Measurements from ENCODE around the gene RGS1. TPM values are rescaled to one million over a fixed set of nuclear protein-coding genes. Genes with fewer than 3 reads are reported as not detected.

Gene RGS1
- total and polyA plus RNA-seq, 3 donors from 2014 or later, result 3.9 to 69.5 (median 17.2) TPM

- TF ChIP-seq, protein P1, sequence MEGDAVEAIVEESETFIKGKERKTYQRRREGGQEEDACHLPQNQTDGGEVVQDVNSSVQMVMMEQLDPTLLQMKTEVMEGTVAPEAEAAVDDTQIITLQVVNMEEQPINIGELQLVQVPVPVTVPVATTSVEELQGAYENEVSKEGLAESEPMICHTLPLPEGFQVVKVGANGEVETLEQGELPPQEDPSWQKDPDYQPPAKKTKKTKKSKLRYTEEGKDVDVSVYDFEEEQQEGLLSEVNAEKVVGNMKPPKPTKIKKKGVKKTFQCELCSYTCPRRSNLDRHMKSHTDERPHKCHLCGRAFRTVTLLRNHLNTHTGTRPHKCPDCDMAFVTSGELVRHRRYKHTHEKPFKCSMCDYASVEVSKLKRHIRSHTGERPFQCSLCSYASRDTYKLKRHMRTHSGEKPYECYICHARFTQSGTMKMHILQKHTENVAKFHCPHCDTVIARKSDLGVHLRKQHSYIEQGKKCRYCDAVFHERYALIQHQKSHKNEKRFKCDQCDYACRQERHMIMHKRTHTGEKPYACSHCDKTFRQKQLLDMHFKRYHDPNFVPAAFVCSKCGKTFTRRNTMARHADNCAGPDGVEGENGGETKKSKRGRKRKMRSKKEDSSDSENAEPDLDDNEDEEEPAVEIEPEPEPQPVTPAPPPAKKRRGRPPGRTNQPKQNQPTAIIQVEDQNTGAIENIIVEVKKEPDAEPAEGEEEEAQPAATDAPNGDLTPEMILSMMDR (IDR thresholded peaks at IDR 0.05), result no peak
- TF ChIP-seq POLR2A (IDR thresholded peaks at IDR 0.05), result no peak
- no peak for DNase-seq
- intact Hi-C loops (cut with DNase I; ENCODE audit: low total_unique reads), result no loop called here
These were observed 28.9 kb upstream of the RGS1 start for GRCh38 chr1:192546596-192547190.

DNA sequence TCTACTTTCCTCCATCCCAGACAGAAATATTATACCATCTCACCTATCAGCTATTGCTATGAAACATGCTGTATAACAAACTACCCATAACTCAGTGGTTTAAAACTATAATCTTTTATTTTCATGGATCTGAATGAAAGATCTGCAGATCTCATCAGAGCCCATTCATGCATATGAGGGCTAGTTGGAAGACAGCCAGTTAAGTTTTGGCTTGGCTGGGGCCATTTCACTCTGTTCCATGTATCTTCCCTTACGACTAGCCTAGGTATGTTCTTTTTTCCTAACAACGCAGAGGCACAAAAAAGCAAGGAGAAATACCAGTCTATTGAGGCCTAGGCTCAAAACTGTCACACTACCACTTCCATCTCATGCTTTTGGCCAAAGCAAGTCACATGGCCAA is 28.1 kb upstream of the RGS1 start:
- H3K4me1 ChIP-seq, result no peaks in the 10 kb centered on the region
- H3K27ac ChIP-seq, result no peak overlapping the region
- DNase-seq, result no peak
- intact Hi-C loops (cut with DNase I; ENCODE audit: low total_unique reads), result no loop called here
- H3K9me3 ChIP-seq, result no peaks in the 10 kb centered on the region
- 81 to 96% methylated on average over 2 of the region's 2 CpGs for WGBS, 2 donors
- no peak overlapping the region for H3K4me3 ChIP-seq
- TF ChIP-seq, protein P1 (IDR thresholded peaks at IDR 0.05), result no peak
- no peak for TF ChIP-seq POLR2A (IDR thresholded peaks at IDR 0.05)
- H3K36me3 ChIP-seq (ENCODE audit: low read depth, missing control alignments), result no peaks in the 10 kb centered on the region
- no peaks in the 10 kb centered on the region for H3K27me3 ChIP-seq

More at GRCh38 chr1:192546596-192547190, 28.9 kb upstream of the RGS1 start:
- H3K4me1 ChIP-seq, result no peaks in the 10 kb centered on the region
- no peaks in the 10 kb centered on the region for H3K9me3 ChIP-seq
- 58 to 69% methylated on average over 7 of the region's 7 CpGs for WGBS, 2 donors
- H3K27me3 ChIP-seq, result no peaks in the 10 kb centered on the region
- H3K36me3 ChIP-seq (ENCODE audit: low read depth, missing control alignments), result no peaks in the 10 kb centered on the region
- no peak overlapping the region for H3K4me3 ChIP-seq
- H3K27ac ChIP-seq, result no peak overlapping the region

DNA sequence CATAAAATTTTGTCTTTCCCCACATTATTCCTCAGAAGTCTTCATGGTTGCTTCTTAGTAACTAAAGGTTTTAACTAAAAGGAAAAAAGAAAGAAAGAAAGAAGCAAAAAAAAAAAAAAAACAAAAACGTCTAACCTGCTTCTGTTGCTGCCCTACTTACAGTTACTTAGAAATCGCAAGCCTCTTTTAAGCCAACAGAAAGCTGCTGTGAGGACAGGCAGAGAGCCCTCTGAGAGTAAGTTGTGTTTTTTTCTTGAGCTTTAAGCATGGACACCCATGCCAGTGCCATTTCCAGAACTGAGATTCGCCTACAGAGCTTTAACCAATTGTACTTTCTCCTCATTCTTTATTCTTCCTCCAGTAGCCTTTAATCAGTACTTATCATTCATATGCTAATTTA is 25.6 kb upstream of the RGS1 start:
- no peak for DNase-seq
- Histone ChIP-seq H3K4me1 (no peaks in the 10 kb centered on the region), H3K27ac (no peak overlapping the region), H3K36me3 (ENCODE audit: low read depth, missing control alignments) (no peaks in the 10 kb centered on the region), H3K27me3 (no peaks in the 10 kb centered on the region), H3K4me3 (no peak overlapping the region), H3K9me3 (no peaks in the 10 kb centered on the region)
- TF ChIP-seq, protein P1 (IDR thresholded peaks at IDR 0.05), result no peak
- no peak for TF ChIP-seq POLR2A (IDR thresholded peaks at IDR 0.05)
- 79 to 84% methylated on average over 3 of the region's 3 CpGs for WGBS, 2 donors
- intact Hi-C loops (cut with DNase I; ENCODE audit: low total_unique reads), result no loop called here

DNA sequence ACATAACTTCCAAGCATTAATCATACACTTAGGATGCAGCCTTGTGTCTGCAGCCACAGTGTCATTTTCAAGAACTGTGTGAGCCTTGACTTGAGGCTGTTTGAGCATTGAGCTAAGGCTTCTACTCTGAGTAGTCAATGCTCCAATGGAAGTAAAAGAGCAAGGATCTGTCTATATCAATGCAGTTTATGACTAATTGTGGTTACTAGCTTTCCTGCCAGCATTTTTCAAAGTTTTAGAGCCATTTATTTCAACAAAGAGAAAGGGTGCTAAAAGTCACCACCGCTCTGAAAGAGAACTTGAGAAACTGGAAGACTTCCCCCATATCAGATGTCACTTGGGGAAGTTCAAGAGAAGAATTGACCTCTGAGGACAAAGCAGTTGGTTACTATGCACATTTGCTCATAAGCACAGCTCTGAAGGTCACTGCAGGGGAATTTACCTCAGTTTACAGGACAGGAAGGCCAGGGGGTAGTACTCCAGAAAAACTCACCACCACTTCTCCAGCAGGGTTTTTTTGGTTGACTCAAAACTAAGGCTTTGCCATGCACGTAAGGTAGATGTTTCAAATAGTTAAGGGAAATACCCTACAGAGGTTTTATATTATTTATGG is 24.5 kb upstream of the RGS1 start:
- no peaks in the 10 kb centered on the region for H3K36me3 ChIP-seq (ENCODE audit: low read depth, missing control alignments)
- H3K4me3 ChIP-seq, result no peak overlapping the region
- H3K9me3 ChIP-seq, result no peaks in the 10 kb centered on the region
- no peaks in the 10 kb centered on the region for H3K4me1 ChIP-seq
- no peaks in the 10 kb centered on the region for H3K27me3 ChIP-seq
- WGBS, 2 donors, result 91 to 92% methylated on average over 2 of the region's 2 CpGs
- TF ChIP-seq, protein P1 (IDR thresholded peaks at IDR 0.05), result no peak
- no peak for TF ChIP-seq POLR2A (IDR thresholded peaks at IDR 0.05)
- H3K27ac ChIP-seq, result no peak overlapping the region
- DNase-seq, result no peak
- intact Hi-C loops (cut with DNase I; ENCODE audit: low total_unique reads), result no loop called here

DNA sequence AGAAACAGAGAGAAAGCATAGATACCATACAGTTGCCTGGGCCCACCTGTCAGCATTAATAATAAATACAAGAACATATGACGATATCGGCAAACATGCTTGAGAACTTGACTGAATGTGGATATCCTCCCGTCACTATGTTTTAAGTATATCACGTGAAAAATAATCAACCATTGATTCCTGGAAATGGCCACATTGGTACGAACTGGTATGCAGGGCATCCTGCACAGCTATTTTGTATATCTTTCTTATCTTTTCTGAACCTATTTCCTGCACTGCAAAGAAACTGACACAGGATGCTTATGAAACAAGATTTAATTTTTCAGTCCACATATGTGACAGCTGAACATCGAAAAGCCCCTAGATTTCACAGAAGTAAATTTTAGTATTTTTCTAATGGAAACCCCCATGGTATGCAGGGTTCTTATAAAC is 22.8 kb upstream of the RGS1 start:
- Histone ChIP-seq H3K27ac (no peak overlapping the region), H3K36me3 (ENCODE audit: low read depth, missing control alignments) (no peaks in the 10 kb centered on the region), H3K27me3 (no peaks in the 10 kb centered on the region), H3K4me1 (no peaks in the 10 kb centered on the region), H3K9me3 (no peaks in the 10 kb centered on the region), H3K4me3 (no peak overlapping the region)
- intact Hi-C loops (cut with DNase I; ENCODE audit: low total_unique reads), result no loop called here
- no peak for DNase-seq
- TF ChIP-seq, protein P1 (IDR thresholded peaks at IDR 0.05), result no peak
- TF ChIP-seq POLR2A (IDR thresholded peaks at IDR 0.05), result no peak
- WGBS, 2 donors, result 77 to 78% methylated on average over 6 of the region's 6 CpGs
